GM04504 (cell line): ENCODE data around the gene SFXN2.
"Not testable (repeated sequence)": the region's sequence is repeated elsewhere in the genome, so short reads cannot be mapped to it uniquely, and the experiment has no call there.

Experiments used
- DNase-seq: peaks from one replicate; pipeline ENCODE4 v3.0.0-alpha.2; 2012; ENCODE audit warnings: low read depth

Gene SFXN2

GRCh38 chr10:102714621-102715455 lies at the start of gene SFXN2:
TSS of gene SFXN2 (plus strand) at chr10:102714636. CDS start at chr10:102726637, 12,001 bp downstream.
- no peak for DNase-seq

GRCh38 chr10:102665904-102666509 lies 48.4 kb upstream of the SFXN2 start:
- no peak for DNase-seq

GRCh38 chr10:102667411-102667810 lies 47.0 kb upstream of the SFXN2 start:
- DNase-seq: not testable (repeated sequence)

- DNase-seq: no peak
Measured at GRCh38 chr10:102668326-102669107, 45.9 kb upstream of the SFXN2 start.

GRCh38 chr10:102669206-102670064 lies 45.0 kb upstream of the SFXN2 start:
- DNase-seq: peak; percentile 48

- DNase-seq: no peak
Measured at GRCh38 chr10:102670065-102670670, 44.3 kb upstream of the SFXN2 start.

- DNase-seq: no peak
Measured at GRCh38 chr10:102670871-102671434, 43.5 kb upstream of the SFXN2 start.

- DNase-seq: no peak
Measured at GRCh38 chr10:102673236-102673818, 41.1 kb upstream of the SFXN2 start.

GRCh38 chr10:102673819-102674511 lies 40.5 kb upstream of the SFXN2 start:
- DNase-seq: no peak

GRCh38 chr10:102674566-102674965 lies 39.9 kb upstream of the SFXN2 start:
- no peak for DNase-seq

- no peak for DNase-seq
Measured at GRCh38 chr10:102675011-102675665, 39.3 kb upstream of the SFXN2 start.

GRCh38 chr10:102675666-102676533 lies 38.5 kb upstream of the SFXN2 start:
- DNase-seq: peak; percentile 85

GRCh38 chr10:102676534-102677315 lies 37.7 kb upstream of the SFXN2 start:
- DNase-seq: no peak

GRCh38 chr10:102677331-102678067 lies 36.9 kb upstream of the SFXN2 start:
- DNase-seq: no peak

GRCh38 chr10:102678068-102678400 lies 36.4 kb upstream of the SFXN2 start:
- no peak for DNase-seq

- no peak for DNase-seq
Measured at GRCh38 chr10:102678842-102679289, 35.6 kb upstream of the SFXN2 start.

GRCh38 chr10:102679596-102679995 lies 34.8 kb upstream of the SFXN2 start:
- DNase-seq: no peak
